ENCODE measurements around the gene IL16.

The IL16 gene

DNA sequence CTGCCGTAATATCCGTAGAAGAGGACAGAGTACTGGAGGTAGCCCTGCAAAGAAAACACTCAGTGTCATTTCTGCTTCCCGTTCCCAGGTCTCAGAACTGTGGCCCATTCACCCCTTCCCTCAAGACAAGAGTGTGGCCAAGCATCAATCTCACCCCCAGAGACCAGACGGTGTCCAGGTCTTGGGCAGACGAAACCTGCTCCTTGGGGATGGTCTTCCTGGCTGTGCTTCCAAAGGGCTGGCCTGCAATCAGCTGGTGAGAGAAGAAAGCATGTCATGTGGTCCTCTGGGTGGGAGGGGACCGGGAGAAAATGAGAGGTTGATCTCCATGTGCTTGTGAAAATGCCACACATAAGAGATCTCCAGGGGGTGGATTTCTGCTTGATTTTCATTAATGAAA lies 161.6 kb downstream of the IL16 start:
- Histone ChIP-seq H3K27me3 (ENCODE audit: insufficient read depth, poor library complexity, severe bottlenecking) (no peaks in the 10 kb centered on the region), H3K4me3 (replicated peaks; ENCODE audit: insufficient read depth, low read length) (no peak overlapping the region), H3K27ac (replicated peaks) (no peak overlapping the region)
- DNase-seq (ENCODE audit: low read depth in 1 of 2, low spot score in 1 of 2): no peak
- no peak for TF ChIP-seq POLR2AphosphoS5 (IDR thresholded peaks at IDR 0.05; ENCODE audit: low read depth)
- TF ChIP-seq, protein P1, sequence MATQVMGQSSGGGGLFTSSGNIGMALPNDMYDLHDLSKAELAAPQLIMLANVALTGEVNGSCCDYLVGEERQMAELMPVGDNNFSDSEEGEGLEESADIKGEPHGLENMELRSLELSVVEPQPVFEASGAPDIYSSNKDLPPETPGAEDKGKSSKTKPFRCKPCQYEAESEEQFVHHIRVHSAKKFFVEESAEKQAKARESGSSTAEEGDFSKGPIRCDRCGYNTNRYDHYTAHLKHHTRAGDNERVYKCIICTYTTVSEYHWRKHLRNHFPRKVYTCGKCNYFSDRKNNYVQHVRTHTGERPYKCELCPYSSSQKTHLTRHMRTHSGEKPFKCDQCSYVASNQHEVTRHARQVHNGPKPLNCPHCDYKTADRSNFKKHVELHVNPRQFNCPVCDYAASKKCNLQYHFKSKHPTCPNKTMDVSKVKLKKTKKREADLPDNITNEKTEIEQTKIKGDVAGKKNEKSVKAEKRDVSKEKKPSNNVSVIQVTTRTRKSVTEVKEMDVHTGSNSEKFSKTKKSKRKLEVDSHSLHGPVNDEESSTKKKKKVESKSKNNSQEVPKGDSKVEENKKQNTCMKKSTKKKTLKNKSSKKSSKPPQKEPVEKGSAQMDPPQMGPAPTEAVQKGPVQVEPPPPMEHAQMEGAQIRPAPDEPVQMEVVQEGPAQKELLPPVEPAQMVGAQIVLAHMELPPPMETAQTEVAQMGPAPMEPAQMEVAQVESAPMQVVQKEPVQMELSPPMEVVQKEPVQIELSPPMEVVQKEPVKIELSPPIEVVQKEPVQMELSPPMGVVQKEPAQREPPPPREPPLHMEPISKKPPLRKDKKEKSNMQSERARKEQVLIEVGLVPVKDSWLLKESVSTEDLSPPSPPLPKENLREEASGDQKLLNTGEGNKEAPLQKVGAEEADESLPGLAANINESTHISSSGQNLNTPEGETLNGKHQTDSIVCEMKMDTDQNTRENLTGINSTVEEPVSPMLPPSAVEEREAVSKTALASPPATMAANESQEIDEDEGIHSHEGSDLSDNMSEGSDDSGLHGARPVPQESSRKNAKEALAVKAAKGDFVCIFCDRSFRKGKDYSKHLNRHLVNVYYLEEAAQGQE (IDR thresholded peaks at IDR 0.05; ENCODE audit: insufficient replicate concordance, low read depth): no peak
- TF ChIP-seq, protein P2, sequence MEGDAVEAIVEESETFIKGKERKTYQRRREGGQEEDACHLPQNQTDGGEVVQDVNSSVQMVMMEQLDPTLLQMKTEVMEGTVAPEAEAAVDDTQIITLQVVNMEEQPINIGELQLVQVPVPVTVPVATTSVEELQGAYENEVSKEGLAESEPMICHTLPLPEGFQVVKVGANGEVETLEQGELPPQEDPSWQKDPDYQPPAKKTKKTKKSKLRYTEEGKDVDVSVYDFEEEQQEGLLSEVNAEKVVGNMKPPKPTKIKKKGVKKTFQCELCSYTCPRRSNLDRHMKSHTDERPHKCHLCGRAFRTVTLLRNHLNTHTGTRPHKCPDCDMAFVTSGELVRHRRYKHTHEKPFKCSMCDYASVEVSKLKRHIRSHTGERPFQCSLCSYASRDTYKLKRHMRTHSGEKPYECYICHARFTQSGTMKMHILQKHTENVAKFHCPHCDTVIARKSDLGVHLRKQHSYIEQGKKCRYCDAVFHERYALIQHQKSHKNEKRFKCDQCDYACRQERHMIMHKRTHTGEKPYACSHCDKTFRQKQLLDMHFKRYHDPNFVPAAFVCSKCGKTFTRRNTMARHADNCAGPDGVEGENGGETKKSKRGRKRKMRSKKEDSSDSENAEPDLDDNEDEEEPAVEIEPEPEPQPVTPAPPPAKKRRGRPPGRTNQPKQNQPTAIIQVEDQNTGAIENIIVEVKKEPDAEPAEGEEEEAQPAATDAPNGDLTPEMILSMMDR (IDR thresholded peaks at IDR 0.05; ENCODE audit: insufficient read depth, low read length): no peak
- no peak for TF ChIP-seq SPI1 (IDR thresholded peaks at IDR 0.05; ENCODE audit: borderline replicate concordance, low read depth)
- no peak for TF ChIP-seq GABPA (IDR thresholded peaks at IDR 0.05; ENCODE audit: low read depth)

DNA sequence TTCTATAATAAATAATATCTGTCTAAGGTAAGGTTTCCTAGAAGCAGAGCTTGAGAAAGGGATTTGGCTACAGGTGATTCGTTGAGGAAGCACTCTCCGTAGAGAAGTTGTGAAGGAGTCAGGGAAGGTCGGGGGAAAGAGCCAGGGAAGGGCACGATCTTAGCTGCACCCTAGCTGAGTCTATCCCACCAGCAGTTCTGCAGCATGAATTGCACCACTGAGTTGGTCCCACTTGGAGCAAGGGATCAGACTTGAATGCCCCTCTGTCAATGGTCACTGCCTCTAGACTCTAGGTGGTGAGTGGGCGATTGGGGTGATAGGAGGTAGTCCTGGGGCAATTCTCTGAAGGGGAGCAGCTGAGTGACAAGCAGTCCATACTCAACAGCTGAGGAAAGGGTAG lies 163.8 kb downstream of the IL16 start:
- no peak overlapping the region for H3K4me3 ChIP-seq (replicated peaks; ENCODE audit: insufficient read depth, low read length)
- DNase-seq (ENCODE audit: low read depth in 1 of 2, low spot score in 1 of 2): no peak
- no peak overlapping the region for H3K27ac ChIP-seq (replicated peaks)
- H3K27me3 ChIP-seq (ENCODE audit: insufficient read depth, poor library complexity, severe bottlenecking): no peaks in the 10 kb centered on the region
- no peak for TF ChIP-seq GABPA (IDR thresholded peaks at IDR 0.05; ENCODE audit: low read depth)
- TF ChIP-seq, protein P1 (IDR thresholded peaks at IDR 0.05; ENCODE audit: insufficient replicate concordance, low read depth): no peak
- TF ChIP-seq, protein P2 (IDR thresholded peaks at IDR 0.05; ENCODE audit: insufficient read depth, low read length): no peak
- TF ChIP-seq POLR2AphosphoS5 (IDR thresholded peaks at IDR 0.05; ENCODE audit: low read depth): no peak
- no peak for TF ChIP-seq SPI1 (IDR thresholded peaks at IDR 0.05; ENCODE audit: borderline replicate concordance, low read depth)

DNA sequence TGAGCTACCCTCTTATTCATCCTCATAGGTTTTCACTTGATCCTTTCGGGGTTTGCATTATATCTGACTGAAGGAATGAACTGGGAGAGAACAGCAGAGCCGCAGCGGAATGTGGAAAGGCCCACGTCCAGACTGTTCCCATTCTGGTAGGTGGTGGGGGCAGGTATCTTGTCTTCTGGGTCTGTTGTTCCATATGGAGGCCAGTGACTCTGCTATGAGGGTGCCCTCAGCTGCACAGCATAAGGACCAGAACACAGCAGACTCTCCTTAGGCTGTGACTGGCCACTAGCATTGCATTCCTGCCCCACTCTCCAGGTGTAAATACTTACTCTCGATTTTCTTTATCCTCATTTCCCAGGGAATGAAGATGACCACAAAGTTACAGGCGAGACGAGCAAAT lies 165.2 kb downstream of the IL16 start:
- TF ChIP-seq GABPA (IDR thresholded peaks at IDR 0.05; ENCODE audit: low read depth): no peak
- no peak for TF ChIP-seq POLR2AphosphoS5 (IDR thresholded peaks at IDR 0.05; ENCODE audit: low read depth)
- TF ChIP-seq, protein P1 (IDR thresholded peaks at IDR 0.05; ENCODE audit: insufficient replicate concordance, low read depth): no peak
- TF ChIP-seq SPI1 (IDR thresholded peaks at IDR 0.05; ENCODE audit: borderline replicate concordance, low read depth): no peak
- TF ChIP-seq, protein P2 (IDR thresholded peaks at IDR 0.05; ENCODE audit: insufficient read depth, low read length): no peak
- Histone ChIP-seq H3K27ac (replicated peaks) (no peak overlapping the region), H3K27me3 (ENCODE audit: insufficient read depth, poor library complexity, severe bottlenecking) (no peaks in the 10 kb centered on the region), H3K4me3 (replicated peaks; ENCODE audit: insufficient read depth, low read length) (no peak overlapping the region)
- no peak for DNase-seq (ENCODE audit: low read depth in 1 of 2, low spot score in 1 of 2)

Data from HL-60 (cell line).